HG03135 (cell line): ENCODE data around the gene DPP8.
"Not testable (repeated sequence)": the region's sequence is repeated elsewhere in the genome, so short reads cannot be mapped to it uniquely, and the experiment has no call there.

ENCODE experiments used
- ATAC-seq: cut with Tn5 transposase; IDR thresholded peaks from one replicate; pipeline ENCODE4 v1.9.1; 2021; ENCODE audit warnings: mild to moderate bottlenecking, moderate library complexity; ENCODE audit not compliant: unreplicated experiment

Gene DPP8

DNA sequence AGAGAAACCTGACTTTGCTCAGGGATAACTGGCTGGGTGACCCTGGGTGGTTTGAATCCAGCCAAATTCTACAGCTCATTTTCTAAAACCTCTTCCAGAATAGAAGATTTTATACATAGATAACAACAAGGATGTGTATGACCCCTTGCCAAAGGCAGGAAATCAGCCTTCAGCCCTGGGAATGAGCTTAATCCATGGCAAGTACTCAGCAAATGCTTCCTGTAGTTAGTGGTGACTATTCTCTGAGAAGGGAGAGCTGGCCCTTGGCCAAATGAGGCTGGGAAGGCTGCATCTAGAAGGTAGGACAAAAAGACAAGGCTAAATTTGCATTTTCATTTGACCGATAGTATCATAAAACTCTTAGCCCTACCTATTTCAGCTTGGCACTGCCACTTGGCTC lies 8.1 kb upstream of the DPP8 start:
- ATAC-seq, result no peak

DNA sequence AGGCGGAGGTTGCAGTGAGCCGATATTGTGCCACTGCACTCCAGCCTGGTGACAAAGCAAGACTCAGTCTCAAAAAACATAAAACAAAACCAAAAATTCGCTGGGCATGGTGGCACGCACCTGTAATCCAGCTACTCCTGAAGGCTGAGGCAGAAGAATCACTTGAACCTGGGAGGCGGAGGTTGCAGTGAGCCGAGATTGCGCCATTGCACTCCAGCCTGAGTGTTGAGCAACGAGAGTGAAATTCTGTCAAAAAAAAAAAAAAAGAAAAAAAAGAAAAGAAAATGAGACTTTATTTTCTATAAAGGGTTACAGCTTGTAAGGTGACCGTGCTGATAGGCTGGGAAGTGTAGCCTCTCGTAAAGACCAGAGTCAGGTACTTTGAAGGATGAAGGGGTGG lies 6.7 kb upstream of the DPP8 start:
- no peak for ATAC-seq

DNA sequence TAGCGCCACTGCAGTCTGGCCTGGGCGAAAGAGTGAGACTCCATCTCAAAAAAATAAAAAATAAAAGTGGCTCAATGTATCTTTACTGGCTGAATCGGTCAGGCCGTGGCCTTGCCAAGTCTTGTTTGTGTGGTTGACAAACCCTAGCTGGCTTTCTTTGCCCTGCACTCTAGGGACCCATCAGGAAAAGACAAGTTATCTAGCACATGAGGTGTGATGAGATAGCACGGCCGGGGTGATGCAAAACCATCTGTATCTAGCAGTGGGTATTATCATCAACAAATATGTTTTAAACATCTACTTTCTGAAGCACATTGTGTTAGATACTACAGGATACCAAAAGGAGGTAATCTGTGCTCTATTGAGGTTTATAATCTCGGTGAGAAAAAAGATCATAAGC lies 3.9 kb upstream of the DPP8 start:
- no peak for ATAC-seq

- no peak for ATAC-seq
These were observed 1.3 kb upstream of the DPP8 start for GRCh38 chr15:65518633-65519285.

- no peak for ATAC-seq
These were observed 348 bp upstream of the DPP8 start for GRCh38 chr15:65517866-65518207.

GRCh38 chr15:65512807-65513416 lies 4.6 kb downstream of the DPP8 start:
- ATAC-seq, result no peak

- ATAC-seq, result no peak
These were observed 5.3 kb downstream of the DPP8 start for GRCh38 chr15:65512189-65512588.

GRCh38 chr15:65509321-65509720 lies 8.2 kb downstream of the DPP8 start:
- no peak for ATAC-seq

DNA sequence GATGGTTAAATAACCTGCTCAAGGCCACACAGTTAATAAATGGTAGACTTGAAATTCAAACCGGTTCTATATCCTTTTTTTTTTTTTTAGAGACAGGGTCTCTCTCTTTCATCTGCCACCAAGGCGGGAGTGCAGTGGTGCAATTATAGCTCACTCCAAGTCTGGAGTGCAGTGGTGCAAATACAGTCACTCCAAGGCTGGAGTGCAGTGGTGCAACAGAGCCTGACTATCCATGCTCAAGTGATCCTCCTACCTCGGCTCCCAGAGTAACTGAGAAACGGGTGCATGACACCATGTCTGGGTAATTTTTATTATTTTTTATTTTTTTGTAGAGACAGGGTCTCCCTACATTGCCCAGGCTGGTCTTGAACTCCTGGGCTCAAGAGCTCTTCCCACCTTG lies 23.4 kb downstream of the DPP8 start:
- no peak for ATAC-seq

- no peak for ATAC-seq
These were observed 32.6 kb downstream of the DPP8 start for GRCh38 chr15:65484876-65485275.

DNA sequence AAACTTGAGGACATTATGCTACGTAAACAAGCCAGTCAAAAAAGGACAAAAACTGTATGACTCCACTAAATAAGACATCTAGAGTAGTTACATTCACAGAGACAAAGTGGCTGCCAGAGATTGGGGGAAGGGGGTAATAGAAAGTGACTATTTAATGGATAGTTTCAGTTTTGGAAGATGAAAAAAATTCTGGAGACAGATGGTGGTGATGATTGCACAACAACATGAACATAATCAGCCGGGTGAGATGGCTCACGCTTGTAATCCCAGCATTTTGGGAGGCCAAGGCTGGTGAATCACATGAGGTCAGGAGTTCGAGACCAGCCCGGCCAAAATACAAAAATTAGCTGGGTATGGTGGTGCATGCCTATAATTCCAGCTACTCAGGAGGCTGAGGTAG lies 40.6 kb downstream of the DPP8 start:
- no peak for ATAC-seq

DNA sequence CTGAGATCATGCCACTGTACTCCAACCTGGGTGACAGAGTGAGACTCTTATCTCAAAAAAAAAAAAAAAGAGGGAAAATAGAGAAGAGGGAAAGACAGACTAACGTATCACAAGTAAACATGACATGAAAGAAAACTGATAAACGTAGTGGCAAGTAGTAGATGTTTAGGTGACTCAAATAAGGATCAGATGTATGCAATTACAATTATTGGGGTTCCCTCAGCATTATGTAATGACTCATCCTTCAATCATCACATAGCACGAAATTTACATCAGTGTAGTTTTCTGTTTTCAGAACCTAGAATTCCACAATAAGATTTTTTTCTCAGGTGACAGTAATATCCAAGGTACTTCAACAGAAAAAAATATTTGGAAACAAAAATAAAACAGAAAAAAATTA lies 46.6 kb downstream of the DPP8 start:
- ATAC-seq, result no peak

GRCh38 chr15:65468229-65468909 lies 49.1 kb downstream of the DPP8 start:
- no peak for ATAC-seq

DNA sequence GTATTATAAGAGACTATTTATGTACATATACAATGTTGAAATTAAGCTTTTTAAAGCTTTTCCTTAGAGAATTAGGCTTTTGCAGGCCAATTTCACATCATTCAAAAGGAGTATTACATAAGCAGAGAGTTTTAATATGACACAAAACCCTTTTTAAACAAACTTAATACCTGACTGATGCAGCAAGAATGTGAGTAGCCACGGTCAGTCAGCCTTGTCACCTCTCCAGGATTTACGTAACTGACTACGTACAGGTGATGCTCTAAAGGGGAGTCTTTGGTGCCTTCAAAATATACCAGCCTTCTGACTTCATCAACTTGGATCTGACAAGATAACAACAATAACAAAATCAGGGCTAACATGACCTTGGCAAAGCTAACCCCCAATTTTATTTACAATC lies 50.6 kb downstream of the DPP8 start:
- no peak for ATAC-seq

GRCh38 chr15:65463096-65463495 lies 54.4 kb downstream of the DPP8 start:
- ATAC-seq, result not testable (repeated sequence)

- ATAC-seq, result no peak
These were observed 56.6 kb downstream of the DPP8 start for GRCh38 chr15:65460741-65461347.

DNA sequence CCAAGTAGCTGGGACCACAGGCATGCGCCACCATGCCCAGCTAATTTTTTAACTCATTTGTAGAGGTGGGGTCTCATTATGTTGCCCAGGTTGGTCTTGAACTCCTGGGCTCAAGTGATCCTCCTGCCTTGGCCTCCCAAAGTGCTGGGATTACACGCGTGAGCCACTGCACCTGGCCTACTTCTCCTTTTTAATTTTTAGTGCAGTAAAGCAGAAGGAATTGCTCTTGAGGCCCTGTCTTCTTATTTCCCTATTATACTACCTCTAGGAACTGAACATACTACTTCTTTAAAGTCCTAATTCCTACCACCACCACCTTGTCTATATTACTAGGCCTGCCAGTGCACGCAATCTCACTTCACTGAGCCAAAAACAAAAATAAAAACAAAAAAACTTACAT lies 62.2 kb downstream of the DPP8 start:
- ATAC-seq, result not testable (repeated sequence)

GRCh38 chr15:65451989-65452388 lies 65.5 kb downstream of the DPP8 start:
- no peak for ATAC-seq

GRCh38 chr15:65450556-65450955 lies 66.9 kb downstream of the DPP8 start:
- no peak for ATAC-seq

GRCh38 chr15:65447145-65447544 lies 70.3 kb downstream of the DPP8 start:
- ATAC-seq, result no peak

DNA sequence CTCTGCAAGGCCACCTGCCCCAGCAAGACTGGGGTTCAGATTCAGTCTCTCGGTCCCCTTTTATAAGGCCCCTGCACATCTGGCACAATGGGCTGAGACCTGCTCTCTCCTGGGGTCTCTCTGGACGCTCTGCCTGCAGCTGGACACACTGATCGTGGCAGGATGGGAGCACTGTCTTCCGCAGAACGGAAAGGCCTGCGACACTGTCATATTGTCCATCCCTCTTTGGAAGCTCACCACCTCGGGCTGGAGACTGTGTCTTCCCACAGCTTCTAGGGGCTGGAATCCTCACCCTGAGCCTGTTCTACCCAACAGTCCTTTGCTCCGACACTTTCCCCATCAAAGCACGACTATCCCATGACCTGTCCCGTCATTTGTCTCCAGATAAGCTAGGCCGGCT lies 83.3 kb downstream of the DPP8 start:
- ATAC-seq, result no peak

DNA sequence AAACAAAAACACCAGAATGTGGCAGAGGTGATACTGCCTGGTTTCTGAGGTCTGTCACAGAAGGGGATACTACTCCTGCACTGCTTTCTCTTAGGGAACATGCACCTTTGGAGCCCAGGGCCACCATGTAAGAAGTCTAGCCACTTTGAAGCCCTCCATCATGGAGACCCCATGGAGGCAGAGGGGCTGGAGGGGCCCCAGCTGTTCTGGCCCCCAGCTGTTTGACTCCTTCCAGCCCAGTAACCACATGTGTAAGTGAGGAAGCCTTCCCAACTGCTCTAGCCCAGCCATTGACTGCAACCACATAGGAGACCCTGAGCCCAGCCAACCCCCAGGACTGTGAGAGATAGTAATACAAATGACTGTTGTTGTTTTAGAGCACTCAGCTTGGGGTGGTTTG lies 85.8 kb downstream of the DPP8 start:
- ATAC-seq, result no peak
